Endothelial cell (in vitro differentiated cells): ENCODE data around the gene WBP2NL. TPM values are rescaled to one million over a fixed set of nuclear protein-coding genes. Genes with fewer than 3 reads are reported as not detected.

Source experiments
- DNase-seq: peaks from one replicate; pipeline ENCODE4 v3.0.0; 2021; ENCODE audit warnings: low spot score
- H3K27ac Mint-ChIP-seq: one replicate; pipeline ENCODE4 v1.8.0; 2021; ENCODE audit warnings: mixed read lengths, inconsistent platforms; ENCODE audit not compliant: unreplicated experiment
- H3K27me3 Mint-ChIP-seq: one replicate; pipeline ENCODE4 v1.8.0; 2021; ENCODE audit warnings: mild to moderate bottlenecking, moderate library complexity, mixed read lengths, inconsistent platforms; ENCODE audit not compliant: unreplicated experiment
- H3K36me3 Mint-ChIP-seq: one replicate; pipeline ENCODE4 v1.8.0; 2021; ENCODE audit warnings: mild to moderate bottlenecking, low read depth, mixed read lengths, inconsistent platforms; ENCODE audit not compliant: unreplicated experiment
- H3K4me1 Mint-ChIP-seq: one replicate; pipeline ENCODE4 v1.8.0; 2021; ENCODE audit warnings: mild to moderate bottlenecking, mixed read lengths, inconsistent platforms; ENCODE audit not compliant: unreplicated experiment
- H3K4me3 Mint-ChIP-seq: one replicate; pipeline ENCODE4 v1.8.0; 2021; ENCODE audit warnings: mild to moderate bottlenecking, mixed read lengths, inconsistent platforms; ENCODE audit not compliant: unreplicated experiment
- H3K9me3 Mint-ChIP-seq: one replicate; pipeline ENCODE4 v1.8.0; 2021; ENCODE audit warnings: mixed read lengths, inconsistent platforms; ENCODE audit not compliant: unreplicated experiment
- CTCF ChIP-seq: fragments of 200-600 bp; sonication (generic); IDR thresholded peaks from one replicate; pipeline ENCODE4 v1.5.0; 2021; ENCODE audit warnings: antibody characterized with exemption; ENCODE audit not compliant: unreplicated experiment
- total RNA-seq: library from RNA; stranded (reverse); fragmentation: NEBNext Ultra II Directional; extraction: Animal tissue kit (Norgen Biotek cat#: 25700); gene quantifications from one replicate; pipeline ENCODE4 v1.2.1, GENCODE V29; 2021; ENCODE audit not compliant: unreplicated experiment

The WBP2NL gene
- total RNA-seq, 1 donor from 2014 or later, result not detected

- Mint-ChIP-seq H3K36me3 (peaks cover 3% of the 10 kb centered on the region), H3K27ac (no peak overlapping the region), H3K27me3 (peaks cover 15% of the 10 kb centered on the region), H3K4me1 (no peaks in the 10 kb centered on the region), H3K4me3 (no peak overlapping the region), H3K9me3 (no peaks in the 10 kb centered on the region)
- no peak for TF ChIP-seq CTCF
- no peak for DNase-seq
Measured at GRCh38 chr22:41968601-41969000, 30.0 kb upstream of the WBP2NL start.

- no peak for DNase-seq
- H3K36me3 Mint-ChIP-seq, result peaks cover 3% of the 10 kb centered on the region
- no peaks in the 10 kb centered on the region for H3K9me3 Mint-ChIP-seq
- no peak within 1 kb of the TSS for H3K4me3 Mint-ChIP-seq
- H3K27ac Mint-ChIP-seq, result no peak within 1 kb of the TSS
- H3K27me3 Mint-ChIP-seq, result peaks cover 15% of the 10 kb centered on the region
- no peaks in the 10 kb centered on the region for H3K4me1 Mint-ChIP-seq
- no peak for TF ChIP-seq CTCF
Measured at GRCh38 chr22:41969110-41969646, 29.4 kb upstream of the WBP2NL start, which contains the start of gene SEPTIN3. Gene SEPTIN3, plus strand, starts transcription at chr22:41969443. Its CDS starts 2,050 bp downstream, at chr22:41971493.

GRCh38 chr22:41970601-41971000 is 28.0 kb upstream of the WBP2NL start:
- no peak for DNase-seq
- peaks cover 16% of the 10 kb centered on the region for H3K27me3 Mint-ChIP-seq
- no peak for TF ChIP-seq CTCF
- H3K36me3 Mint-ChIP-seq, result peaks cover 3% of the 10 kb centered on the region
- no peak overlapping the region for H3K27ac Mint-ChIP-seq
- H3K9me3 Mint-ChIP-seq, result no peaks in the 10 kb centered on the region
- no peaks in the 10 kb centered on the region for H3K4me1 Mint-ChIP-seq
- H3K4me3 Mint-ChIP-seq, result no peak overlapping the region

- Mint-ChIP-seq H3K36me3 (peaks cover 3% of the 10 kb centered on the region), H3K4me3 (no peak overlapping the region), H3K27ac (no peak overlapping the region), H3K9me3 (no peaks in the 10 kb centered on the region), H3K4me1 (no peaks in the 10 kb centered on the region), H3K27me3 (peaks cover 20% of the 10 kb centered on the region)
- TF ChIP-seq CTCF, result no peak
- DNase-seq, result no peak
Measured at GRCh38 chr22:41971431-41971830, 27.2 kb upstream of the WBP2NL start.

- TF ChIP-seq CTCF, result no peak
- no peaks in the 10 kb centered on the region for H3K4me1 Mint-ChIP-seq
- peaks cover 3% of the 10 kb centered on the region for H3K36me3 Mint-ChIP-seq
- no peak overlapping the region for H3K4me3 Mint-ChIP-seq
- H3K27me3 Mint-ChIP-seq, result peaks cover 29% of the 10 kb centered on the region
- no peak overlapping the region for H3K27ac Mint-ChIP-seq
- DNase-seq, result no peak
- no peaks in the 10 kb centered on the region for H3K9me3 Mint-ChIP-seq
Measured at GRCh38 chr22:41974691-41975290, 23.8 kb upstream of the WBP2NL start.
